Ishikawa (cell line): ENCODE data around the gene GRAMD1B.

Source experiments
- EGR1 ChIP-seq: IDR thresholded peaks from 2 replicates; pipeline ENCODE4 v1.6.1; 2012
- EP300 ChIP-seq: IDR thresholded peaks from 2 replicates; pipeline ENCODE4 v1.6.1; 2012; ENCODE audit warnings: borderline replicate concordance
- FOXM1 ChIP-seq: IDR thresholded peaks from 2 replicates; pipeline ENCODE4 v1.6.1; 2012; ENCODE audit warnings: low read depth, borderline replicate concordance
- MAX ChIP-seq: IDR thresholded peaks from 2 replicates; pipeline ENCODE4 v1.6.1; 2012
- NFIC ChIP-seq: IDR thresholded peaks from 2 replicates; pipeline ENCODE4 v1.6.1; 2012
- TAF1 ChIP-seq: IDR thresholded peaks from 2 replicates; pipeline ENCODE4 v1.6.1; 2012; ENCODE audit warnings: low read depth, mild to moderate bottlenecking
- TCF12 ChIP-seq: IDR thresholded peaks from 2 replicates; pipeline ENCODE4 v1.6.1; 2012; ENCODE audit warnings: low read depth
- USF1 ChIP-seq: IDR thresholded peaks from 2 replicates; pipeline ENCODE4 v1.6.1; 2012
- YY1 ChIP-seq: IDR thresholded peaks from 2 replicates; pipeline ENCODE4 v1.6.1; 2012; ENCODE audit warnings: low read depth

- TF ChIP-seq YY1: no peak
- TF ChIP-seq NFIC: no peak
- TF ChIP-seq EGR1: no peak
- no peak for TF ChIP-seq EP300
- no peak for TF ChIP-seq TCF12
- TF ChIP-seq USF1: no peak
- TF ChIP-seq TAF1: no peak
- TF ChIP-seq MAX: no peak
- TF ChIP-seq FOXM1: no peak
These were observed 53.4 kb downstream of the GRAMD1B start for GRCh38 chr11:123483466-123483865.
